GM18867 (cell line): ENCODE data around the gene LYRM4.

Source experiments
- ATAC-seq: cut with Tn5 transposase; IDR thresholded peaks from one replicate; pipeline ENCODE4 v1.9.1; 2021; ENCODE audit warnings: mild to moderate bottlenecking, moderate library complexity; ENCODE audit not compliant: unreplicated experiment

The LYRM4 gene

DNA sequence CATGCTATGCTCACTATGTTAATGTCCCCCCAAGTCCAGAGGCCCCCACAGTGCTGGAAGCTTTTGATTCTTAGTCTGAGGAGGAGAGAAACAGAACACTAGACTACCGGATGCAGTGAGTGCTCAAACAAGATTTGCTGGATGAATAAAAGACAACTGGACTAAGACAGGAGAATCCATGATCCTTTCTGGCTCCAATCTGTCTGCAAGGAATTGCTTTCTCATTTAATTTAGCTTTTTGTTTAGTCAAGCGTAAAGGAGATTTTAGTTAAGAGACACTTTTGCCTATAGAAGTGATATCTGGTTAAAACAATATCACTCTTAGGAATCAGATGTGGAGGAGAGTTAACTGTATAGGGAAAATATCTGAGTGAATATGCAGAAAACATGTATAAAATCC is 13.5 kb downstream of the LYRM4 start:
- ATAC-seq: no peak

DNA sequence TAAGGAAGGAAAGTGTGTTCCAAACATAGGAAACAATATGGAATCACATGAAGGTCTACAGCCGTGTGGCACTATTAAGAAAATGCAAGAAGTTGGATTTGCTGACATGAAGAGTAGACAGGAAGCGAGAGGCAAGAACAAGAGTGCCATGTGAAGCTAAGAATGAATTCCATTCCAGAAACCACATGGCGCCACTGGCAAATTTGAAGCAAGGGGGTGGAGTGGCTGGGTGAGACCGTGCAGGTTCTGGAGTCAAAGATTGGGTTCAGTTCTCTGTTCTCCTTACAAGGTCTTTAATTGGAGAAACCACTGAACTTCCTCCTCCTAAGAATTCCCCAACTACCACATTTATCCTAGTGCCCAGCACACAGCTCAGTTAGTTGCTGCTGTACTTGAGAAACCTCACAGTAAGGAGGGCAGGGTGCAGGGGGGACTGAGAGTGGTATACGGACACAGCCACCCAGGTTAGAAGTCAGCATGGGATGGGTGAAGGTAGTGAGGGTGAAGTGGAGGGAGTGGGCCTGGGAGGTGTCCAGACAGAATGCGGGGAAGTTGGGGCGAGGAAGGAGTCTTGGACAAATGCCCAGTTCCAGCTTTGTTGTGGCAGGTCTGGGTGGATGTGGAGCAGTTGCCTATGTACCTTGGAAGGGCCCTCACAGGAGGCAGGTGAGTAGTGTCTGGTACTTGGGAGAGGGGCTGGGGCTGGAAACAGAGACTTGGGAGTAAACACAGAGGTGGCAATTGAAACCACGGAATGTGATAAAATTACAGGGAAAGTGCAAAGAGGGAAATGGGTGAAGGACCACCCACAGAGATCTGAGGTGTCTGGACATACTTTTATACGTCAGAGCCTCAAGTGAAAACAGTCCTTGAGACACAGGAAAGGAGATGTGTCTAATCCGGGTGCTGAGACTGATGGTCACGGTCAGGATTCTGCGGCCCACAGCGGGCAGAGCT is 14.3 kb downstream of the LYRM4 start:
- ATAC-seq: no peak

- no peak for ATAC-seq
Observed at GRCh38 chr6:5243069-5243468, 17.7 kb downstream of the LYRM4 start.

DNA sequence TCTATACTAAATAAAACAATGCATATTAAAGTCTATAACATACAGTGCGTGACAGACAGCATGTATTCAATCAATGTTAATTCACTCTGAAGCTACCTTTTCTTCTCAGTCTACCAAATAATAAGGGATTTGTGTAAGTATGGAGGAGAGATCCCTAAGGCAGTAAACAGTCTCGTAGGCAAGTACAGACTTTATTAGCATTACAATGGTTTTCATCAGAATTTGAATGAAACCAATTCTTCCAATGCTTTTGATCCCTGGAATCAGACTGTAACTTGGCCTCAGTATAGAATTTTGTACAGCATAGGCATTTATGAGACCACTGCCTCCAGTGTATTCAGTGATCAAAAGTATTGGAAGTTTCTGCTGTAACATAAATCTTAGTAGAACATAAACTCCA is 19.5 kb downstream of the LYRM4 start:
- ATAC-seq: no peak

DNA sequence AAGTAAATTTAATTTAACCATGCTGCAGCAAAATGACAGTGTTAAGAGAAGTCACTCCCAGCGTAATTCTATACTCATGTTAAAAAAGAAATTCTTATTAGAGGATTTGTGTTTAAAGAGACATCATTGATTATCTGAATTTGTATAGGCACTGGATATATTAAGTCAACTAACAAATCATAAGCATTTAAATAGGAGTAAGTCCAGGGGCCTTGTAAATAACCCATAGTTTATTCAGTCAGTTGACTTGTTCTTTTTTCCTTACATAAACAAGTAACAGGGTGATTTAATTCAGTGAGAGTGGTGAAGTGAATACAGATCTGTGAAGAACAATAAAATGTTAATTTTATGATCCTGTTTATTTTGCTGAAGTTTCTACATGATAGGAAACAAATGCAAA is 22.4 kb downstream of the LYRM4 start:
- no peak for ATAC-seq

GRCh38 chr6:5237805-5238204 is 22.9 kb downstream of the LYRM4 start:
- ATAC-seq: no peak

GRCh38 chr6:5235830-5236229 is 24.9 kb downstream of the LYRM4 start:
- ATAC-seq: no peak

- no peak for ATAC-seq
Observed at GRCh38 chr6:5234874-5235273, 25.9 kb downstream of the LYRM4 start.

DNA sequence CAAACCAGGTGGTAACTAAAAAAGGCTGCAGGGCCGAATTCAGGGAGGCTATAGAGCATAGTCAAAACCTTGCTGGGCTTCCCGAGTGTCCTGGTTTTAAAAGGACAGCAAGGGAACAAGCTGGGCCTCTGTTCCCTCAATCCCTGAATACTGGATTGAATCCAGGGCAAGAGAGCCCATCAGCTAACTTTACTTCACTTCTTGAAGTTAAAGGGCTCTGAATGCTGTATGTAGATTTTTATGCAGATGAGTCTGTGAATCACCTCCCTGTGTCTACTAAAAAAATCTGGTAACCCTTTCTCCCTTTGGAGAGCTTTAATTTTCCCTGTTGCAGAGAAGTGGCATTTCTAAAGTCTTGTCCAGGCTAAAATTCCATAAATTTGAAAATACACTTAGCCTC is 29.5 kb downstream of the LYRM4 start:
- ATAC-seq: no peak

DNA sequence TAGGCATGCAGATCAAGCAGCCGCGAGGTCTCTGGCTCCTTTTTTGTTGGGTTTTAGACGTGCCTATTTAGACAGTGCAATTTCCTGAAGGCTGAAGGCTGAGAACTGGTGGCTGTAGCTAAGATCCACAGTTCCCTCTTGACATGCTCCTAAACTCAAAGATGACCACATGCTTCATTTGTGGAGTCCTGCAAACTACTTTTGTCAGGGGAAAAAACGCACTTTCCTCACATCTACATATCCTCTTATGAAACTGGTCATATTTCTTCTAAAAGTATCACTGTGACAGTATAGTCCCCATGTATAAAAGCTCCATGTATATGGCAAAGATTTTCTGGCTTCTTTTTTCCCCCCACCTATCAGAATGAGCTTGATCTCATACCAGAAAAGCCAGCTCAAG is 30.7 kb downstream of the LYRM4 start:
- ATAC-seq: no peak

- ATAC-seq: no peak
Observed at GRCh38 chr6:5229356-5229755, 31.4 kb downstream of the LYRM4 start.

DNA sequence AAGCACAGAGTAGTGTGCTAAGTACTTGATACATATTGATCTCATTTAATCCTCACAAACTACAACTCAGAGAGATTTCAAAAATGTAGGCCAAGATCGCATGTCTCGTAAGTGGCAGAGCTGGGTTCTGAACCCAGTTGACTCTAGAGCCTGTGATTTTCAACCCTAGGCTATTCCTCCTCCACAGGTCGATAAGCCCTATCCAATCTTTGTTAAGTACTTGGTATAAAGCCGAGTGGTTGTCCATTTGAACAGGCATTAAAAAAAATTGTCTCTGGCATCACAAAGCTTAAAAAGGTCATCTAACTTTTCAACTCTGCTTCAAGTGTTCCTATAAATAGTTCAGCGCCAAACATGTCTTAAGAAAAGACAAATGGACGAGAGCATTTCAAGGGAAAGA is 37.4 kb downstream of the LYRM4 start:
- no peak for ATAC-seq

DNA sequence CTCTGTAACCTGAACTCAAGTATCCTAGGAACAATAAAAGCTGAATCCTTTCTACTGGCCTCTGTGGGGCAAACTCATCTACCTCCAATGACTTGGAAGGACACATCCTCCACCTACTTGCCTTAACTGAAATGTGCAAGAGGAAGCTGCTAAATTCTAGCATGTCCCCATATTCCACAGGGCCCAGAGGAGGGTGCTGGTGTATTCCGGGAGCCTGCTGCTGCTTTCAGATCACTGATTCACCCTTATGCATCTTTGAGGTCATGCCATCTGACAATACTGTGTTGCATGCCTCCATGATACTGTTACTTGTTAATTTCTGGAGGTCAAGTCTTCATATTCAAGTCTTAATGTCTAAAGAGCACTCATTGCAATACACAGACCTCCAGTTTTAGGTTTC is 40.3 kb downstream of the LYRM4 start:
- ATAC-seq: no peak

GRCh38 chr6:5219011-5219691 is 41.6 kb downstream of the LYRM4 start:
- no peak for ATAC-seq

- ATAC-seq: no peak
Observed at GRCh38 chr6:5217356-5217755, 43.4 kb downstream of the LYRM4 start.

DNA sequence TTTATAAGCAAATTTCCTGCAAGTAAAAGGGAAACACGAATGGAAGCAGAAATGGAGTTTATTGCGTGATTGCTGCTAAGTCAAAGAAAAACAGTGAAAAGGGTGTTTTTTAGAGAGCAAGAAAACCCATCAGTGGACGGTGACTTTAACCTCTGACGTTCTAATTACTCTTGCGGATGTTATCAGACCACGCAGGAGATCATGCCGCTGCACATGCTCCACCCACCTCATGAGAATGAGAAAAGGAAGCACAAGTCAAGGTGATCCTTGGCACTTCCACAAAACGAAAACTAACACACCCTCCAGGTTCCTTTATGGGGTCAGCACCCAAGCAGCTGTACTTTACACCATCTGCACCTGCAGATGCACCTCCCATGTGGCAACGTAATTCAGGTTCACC is 45.0 kb downstream of the LYRM4 start:
- no peak for ATAC-seq

- ATAC-seq: no peak
Observed at GRCh38 chr6:5215159-5215558, 45.6 kb downstream of the LYRM4 start.

GRCh38 chr6:5214570-5215052 is 46.1 kb downstream of the LYRM4 start:
- no peak for ATAC-seq

DNA sequence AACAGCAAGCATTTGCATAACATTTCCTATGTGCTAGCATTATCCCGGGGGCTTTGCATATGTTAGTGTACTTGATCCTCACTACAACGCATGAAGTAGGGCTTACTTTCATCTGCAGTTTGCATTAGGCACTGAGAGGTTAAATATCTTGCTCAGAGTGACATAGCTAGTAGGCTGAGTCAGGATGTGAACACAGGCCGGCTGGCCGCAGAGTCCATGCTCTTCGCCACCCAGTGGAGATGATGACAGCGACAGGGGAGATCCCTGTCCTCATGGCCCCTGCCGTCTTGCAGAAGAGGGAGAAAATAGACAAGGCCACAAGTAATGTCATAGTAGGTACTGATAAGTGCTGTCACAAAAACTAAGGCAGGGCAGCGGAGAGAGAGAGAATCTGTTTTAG is 46.9 kb downstream of the LYRM4 start:
- ATAC-seq: no peak

GRCh38 chr6:5211492-5211891 is 49.3 kb downstream of the LYRM4 start:
- no peak for ATAC-seq

DNA sequence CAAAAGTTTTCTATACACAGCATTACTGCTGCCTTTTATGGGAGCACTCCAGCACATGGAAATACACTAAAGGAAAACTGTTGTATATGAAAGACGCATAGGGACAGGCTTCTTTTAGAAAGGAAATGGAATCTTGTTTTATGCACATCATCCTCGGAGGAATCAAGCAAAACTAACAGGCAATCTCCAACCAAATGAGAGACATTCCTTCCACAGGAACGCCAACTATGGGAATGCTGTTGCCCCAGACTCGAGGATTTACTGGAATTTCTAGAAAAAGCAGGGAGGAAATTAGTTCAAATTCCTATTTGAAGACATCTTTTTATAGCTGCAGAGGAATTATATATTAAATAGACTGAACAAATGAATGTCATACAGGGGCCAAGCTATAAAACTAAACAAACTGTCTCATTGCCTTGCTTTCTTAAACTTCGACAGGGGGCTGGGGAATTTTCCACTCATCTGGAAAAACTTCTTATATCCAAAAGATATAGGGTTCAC is 52.2 kb downstream of the LYRM4 start:
- ATAC-seq: no peak

DNA sequence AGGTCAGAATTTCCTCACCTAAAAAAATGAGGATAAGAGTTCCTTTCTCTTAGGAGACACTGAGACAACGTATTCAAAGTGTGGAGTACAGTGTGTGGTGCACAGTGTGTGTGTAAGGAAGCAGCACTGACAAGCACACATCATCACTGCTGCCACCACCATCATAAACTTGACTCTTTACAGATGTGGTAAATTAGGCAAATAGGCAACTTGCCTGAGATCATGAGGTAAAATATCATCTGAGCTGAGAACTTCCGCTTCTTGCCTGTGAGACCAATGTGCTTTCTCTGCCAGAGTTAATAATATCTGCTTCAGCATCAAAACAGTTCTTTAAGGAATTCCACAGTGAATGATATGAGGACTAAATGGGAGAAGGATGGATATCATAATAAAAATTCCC is 52.7 kb downstream of the LYRM4 start:
- ATAC-seq: no peak
